ENCODE measurements around the gene PACC1.
A peak's percentile ranks its signal among the peaks of the same experiment; 100 is the strongest.
"Not testable (repeated sequence)": the region's sequence is repeated elsewhere in the genome, so short reads cannot be mapped to it uniquely, and the experiment has no call there.

The PACC1 gene

GRCh38 chr1:212415107-212415841 is 588 bp upstream of the PACC1 start:
- H3K9ac ChIP-seq (ENCODE audit: low read depth, low read length) = no peak overlapping the region
- H3K36me3 ChIP-seq (ENCODE audit: insufficient read depth, low read length) = peaks cover 14% of the 10 kb centered on the region
- H3K27ac ChIP-seq (ENCODE audit: low read depth, low read length) = no peak overlapping the region
- H3K27me3 ChIP-seq (ENCODE audit: insufficient read depth, low read length) = peaks cover 15% of the 10 kb centered on the region
- H3K4me3 ChIP-seq (ENCODE audit: low read length) = peak overlapping the region; percentile 83; the same call in 1 of the 2 replicates
- WGBS = 77% methylated on average over 13 of the region's 13 CpGs
- peaks cover 5% of the 10 kb centered on the region for H3K4me1 ChIP-seq (ENCODE audit: insufficient read depth, low read length)
- H3K9me3 ChIP-seq (ENCODE audit: insufficient read depth, low read depth, low read length) = no peaks in the 10 kb centered on the region

DNA sequence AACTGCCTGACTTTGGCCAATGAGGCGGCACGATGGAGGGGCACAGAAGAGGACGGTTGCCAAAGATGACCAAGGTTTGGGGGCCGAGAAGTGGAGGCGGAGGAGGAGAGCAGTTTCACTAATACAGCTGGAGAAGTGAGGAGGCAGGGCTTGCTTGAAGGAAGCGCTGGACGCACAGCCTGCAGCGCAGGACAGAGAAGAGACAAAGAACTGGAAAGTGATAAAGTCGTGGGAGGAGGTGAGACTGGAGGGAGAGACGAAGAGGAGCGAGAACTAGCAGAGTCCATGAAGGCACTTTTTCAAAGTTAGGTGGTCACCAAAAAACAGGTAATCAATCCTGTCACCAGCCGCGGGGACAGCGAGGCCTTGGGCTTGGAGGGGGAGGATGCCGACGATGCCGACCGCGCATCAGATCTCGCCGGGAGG is 771 bp downstream of the PACC1 start:
- Histone ChIP-seq H3K27ac (ENCODE audit: low read depth, low read length) (no peak overlapping the region), H3K36me3 (ENCODE audit: insufficient read depth, low read length) (peaks cover 28% of the 10 kb centered on the region)
- WGBS = 8% methylated on average over 21 of the region's 21 CpGs

DNA sequence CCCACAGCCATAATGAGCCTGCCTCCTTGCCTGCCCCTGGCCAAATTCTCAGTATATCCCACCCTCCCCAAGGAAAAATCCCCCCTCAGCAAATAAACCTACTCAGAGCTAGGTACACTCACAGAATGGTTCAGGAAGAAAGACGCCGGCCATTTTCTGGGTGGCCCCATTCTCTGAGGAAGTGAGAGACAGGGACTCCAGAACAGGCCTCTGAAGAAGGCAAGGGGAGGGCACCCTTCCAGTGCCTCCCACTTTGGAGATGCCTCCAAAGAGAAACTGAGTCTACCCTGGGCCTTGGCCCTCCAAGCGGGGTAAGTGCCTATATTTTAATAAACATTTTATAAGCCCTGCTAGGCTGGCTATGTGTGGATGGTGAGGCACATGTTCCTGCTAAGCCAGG is 2.3 kb downstream of the PACC1 start:
- Histone ChIP-seq H3K9ac (ENCODE audit: low read depth, low read length) (no peak overlapping the region), H3K36me3 (ENCODE audit: insufficient read depth, low read length) (peaks cover 40% of the 10 kb centered on the region), H3K27me3 (ENCODE audit: insufficient read depth, low read length) (peaks cover 15% of the 10 kb centered on the region), H3K4me3 (ENCODE audit: low read length) (no peak overlapping the region), H3K4me1 (ENCODE audit: insufficient read depth, low read length) (peaks cover 5% of the 10 kb centered on the region), H3K27ac (ENCODE audit: low read depth, low read length) (no peak overlapping the region), H3K9me3 (ENCODE audit: insufficient read depth, low read depth, low read length) (no peaks in the 10 kb centered on the region)
- 100% methylated on average over 3 of the region's 3 CpGs for WGBS

More for the DNA sequence above, 771 bp downstream of the PACC1 start:
- peak overlapping the region; percentile 61 for H3K9ac ChIP-seq (ENCODE audit: low read depth, low read length)
- peak overlapping the region; percentile 83 for H3K4me3 ChIP-seq (ENCODE audit: low read length)
- H3K27me3 ChIP-seq (ENCODE audit: insufficient read depth, low read length) = peaks cover 15% of the 10 kb centered on the region
- peaks cover 5% of the 10 kb centered on the region for H3K4me1 ChIP-seq (ENCODE audit: insufficient read depth, low read length)
- no peaks in the 10 kb centered on the region for H3K9me3 ChIP-seq (ENCODE audit: insufficient read depth, low read depth, low read length)

DNA sequence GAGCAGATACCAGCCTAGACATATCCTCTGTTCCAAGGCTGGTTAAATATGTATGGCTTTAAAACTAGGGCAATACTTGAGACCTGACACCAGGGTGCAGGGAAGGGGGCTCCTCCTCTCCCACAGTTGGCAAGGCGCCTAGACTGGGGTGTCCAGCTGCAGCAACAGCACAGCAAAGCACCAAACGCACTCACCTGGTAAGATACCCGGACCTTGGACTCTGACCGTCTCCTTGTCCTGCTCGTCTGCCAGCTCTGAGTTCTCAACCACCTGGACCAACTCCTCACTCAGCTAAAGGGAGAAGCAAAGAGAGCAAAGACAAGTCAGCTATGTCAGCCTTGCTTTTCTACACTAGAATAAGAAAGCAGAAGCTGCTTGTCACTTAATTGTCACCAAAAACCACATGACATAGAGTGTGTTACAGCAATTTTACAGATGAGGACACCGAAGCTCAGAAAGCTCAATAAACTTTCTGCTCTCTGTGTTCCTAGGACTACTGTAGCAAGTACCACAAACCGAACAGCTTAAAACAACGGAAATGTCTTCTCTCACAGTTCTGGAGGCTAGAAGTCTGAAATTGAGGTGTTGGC is 4.4 kb downstream of the PACC1 start:
- WGBS = 96% methylated on average over 8 of the region's 8 CpGs
- no peak overlapping the region for H3K4me3 ChIP-seq (ENCODE audit: low read length)
- peaks cover 15% of the 10 kb centered on the region for H3K27me3 ChIP-seq (ENCODE audit: insufficient read depth, low read length)
- peaks cover 5% of the 10 kb centered on the region for H3K4me1 ChIP-seq (ENCODE audit: insufficient read depth, low read length)
- peaks cover 57% of the 10 kb centered on the region for H3K36me3 ChIP-seq (ENCODE audit: insufficient read depth, low read length)
- no peaks in the 10 kb centered on the region for H3K9me3 ChIP-seq (ENCODE audit: insufficient read depth, low read depth, low read length)
- H3K9ac ChIP-seq (ENCODE audit: low read depth, low read length) = no peak overlapping the region
- H3K27ac ChIP-seq (ENCODE audit: low read depth, low read length) = no peak overlapping the region

DNA sequence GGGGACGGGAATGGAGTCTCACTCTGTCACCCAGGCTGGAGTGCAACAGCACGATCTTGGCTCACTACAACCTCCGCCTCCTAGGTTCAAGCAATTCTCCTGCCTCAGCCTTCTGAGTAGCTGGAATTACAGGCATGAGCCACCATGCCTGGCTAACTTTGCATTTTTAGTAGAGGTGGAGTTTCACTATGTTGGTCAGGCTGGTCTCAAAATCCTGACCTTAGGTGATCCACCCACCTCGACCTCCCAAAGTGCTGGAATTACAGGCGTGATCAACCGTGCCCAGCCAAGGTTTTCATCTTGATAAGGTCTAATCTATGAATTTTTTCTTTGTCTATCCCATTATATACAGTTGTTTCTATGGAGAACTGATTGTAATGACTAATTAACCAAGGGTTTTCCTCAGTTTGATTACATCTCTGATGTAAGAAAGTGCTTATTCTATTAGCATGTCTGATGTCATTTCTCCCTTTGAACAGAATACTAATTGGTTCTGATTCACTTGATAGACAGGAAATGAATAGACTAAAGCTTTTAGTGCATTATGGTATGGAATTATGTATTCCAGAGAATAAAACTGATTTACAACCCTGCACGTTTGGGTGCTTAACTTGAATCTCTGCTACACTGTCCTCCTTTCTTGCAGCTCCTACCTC is 11.9 kb downstream of the PACC1 start:
- Histone ChIP-seq H3K4me1 (ENCODE audit: insufficient read depth, low read length) (no peaks in the 10 kb centered on the region), H3K27ac (ENCODE audit: low read depth, low read length) (no peak overlapping the region), H3K27me3 (ENCODE audit: insufficient read depth, low read length) (no peaks in the 10 kb centered on the region), H3K9ac (ENCODE audit: low read depth, low read length) (no peak overlapping the region), H3K9me3 (ENCODE audit: insufficient read depth, low read depth, low read length) (peaks cover 1% of the 10 kb centered on the region; the same call in 1 of the 2 replicates), H3K4me3 (ENCODE audit: low read length) (no peak overlapping the region), H3K36me3 (ENCODE audit: insufficient read depth, low read length) (peaks cover 67% of the 10 kb centered on the region)
- 87% methylated on average over 7 of the region's 7 CpGs for WGBS

- Histone ChIP-seq H3K4me3 (ENCODE audit: low read length) (no peak overlapping the region), H3K36me3 (ENCODE audit: insufficient read depth, low read length) (peaks cover 68% of the 10 kb centered on the region), H3K27me3 (ENCODE audit: insufficient read depth, low read length) (no peaks in the 10 kb centered on the region), H3K27ac (ENCODE audit: low read depth, low read length) (no peak overlapping the region), H3K9me3 (ENCODE audit: insufficient read depth, low read depth, low read length) (peaks cover 9% of the 10 kb centered on the region), H3K4me1 (ENCODE audit: insufficient read depth, low read length) (no peaks in the 10 kb centered on the region), H3K9ac (ENCODE audit: low read depth, low read length) (no peak overlapping the region)
- WGBS = 95% methylated on average over 6 of the region's 7 CpGs
Measured at GRCh38 chr1:212401838-212402582, 12.7 kb downstream of the PACC1 start.

- Histone ChIP-seq H3K9ac (ENCODE audit: low read depth, low read length) (no peak overlapping the region), H3K27ac (ENCODE audit: low read depth, low read length) (no peak overlapping the region), H3K27me3 (ENCODE audit: insufficient read depth, low read length) (no peaks in the 10 kb centered on the region), H3K9me3 (ENCODE audit: insufficient read depth, low read depth, low read length) (peaks cover 17% of the 10 kb centered on the region), H3K4me3 (ENCODE audit: low read length) (no peak overlapping the region), H3K4me1 (ENCODE audit: insufficient read depth, low read length) (no peaks in the 10 kb centered on the region), H3K36me3 (ENCODE audit: insufficient read depth, low read length) (peaks cover 66% of the 10 kb centered on the region)
- 100% methylated on average over 4 of the region's 4 CpGs for WGBS
Measured at GRCh38 chr1:212401042-212401441, 13.6 kb downstream of the PACC1 start.

DNA sequence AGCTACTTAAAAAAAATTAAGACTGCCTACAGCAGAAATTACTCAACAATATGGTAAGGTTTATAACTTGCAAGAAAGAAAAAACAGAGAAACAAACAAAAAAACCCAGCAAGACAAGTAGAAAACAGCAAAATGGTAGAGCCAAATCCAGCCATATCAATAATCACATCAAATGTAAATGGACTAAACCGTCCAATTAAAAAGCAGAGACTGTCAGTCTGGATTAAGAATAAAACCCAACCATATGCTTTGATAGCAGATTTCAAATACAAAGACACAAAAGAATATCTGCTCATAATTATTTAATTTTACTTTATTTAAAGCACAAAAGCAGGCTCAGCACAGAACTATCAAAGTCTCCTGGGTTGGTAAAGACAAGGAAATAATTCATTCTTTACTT is 17.5 kb downstream of the PACC1 start:
- Histone ChIP-seq H3K4me3 (ENCODE audit: low read length) (no peak overlapping the region), H3K4me1 (ENCODE audit: insufficient read depth, low read length) (no peaks in the 10 kb centered on the region)
- WGBS = 93% methylated on average over 1 of the region's 1 CpG

DNA sequence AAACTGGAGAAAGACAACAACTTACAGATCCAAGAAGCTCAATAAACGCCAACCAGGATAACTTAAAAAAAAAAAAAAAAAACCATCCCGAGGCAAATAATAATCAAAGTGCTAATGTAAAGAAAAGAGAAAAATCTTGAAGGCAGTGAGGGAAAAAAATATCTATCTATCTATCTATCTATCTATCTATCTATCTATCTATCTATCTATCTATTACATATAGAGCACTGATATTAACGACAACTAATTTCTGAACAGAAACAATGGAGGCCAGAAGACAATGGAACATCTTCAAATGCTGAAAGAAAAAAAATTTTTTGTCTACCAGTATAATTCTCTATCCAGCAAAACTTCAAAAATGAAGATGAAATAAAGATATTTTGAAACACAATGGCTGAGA is 18.0 kb downstream of the PACC1 start:
- Histone ChIP-seq H3K4me3 (ENCODE audit: low read length) (no peak overlapping the region), H3K27me3 (ENCODE audit: insufficient read depth, low read length) (no peaks in the 10 kb centered on the region), H3K4me1 (ENCODE audit: insufficient read depth, low read length) (no peaks in the 10 kb centered on the region), H3K9me3 (ENCODE audit: insufficient read depth, low read depth, low read length) (peaks cover 17% of the 10 kb centered on the region), H3K9ac (ENCODE audit: low read depth, low read length) (no peak overlapping the region), H3K27ac (ENCODE audit: low read depth, low read length) (no peak overlapping the region), H3K36me3 (ENCODE audit: insufficient read depth, low read length) (peaks cover 41% of the 10 kb centered on the region)
- no CpG with 5 or more reads among the region's 3 CpGs for WGBS

More for the DNA sequence above, 17.5 kb downstream of the PACC1 start:
- Histone ChIP-seq H3K36me3 (ENCODE audit: insufficient read depth, low read length) (peaks cover 46% of the 10 kb centered on the region), H3K27ac (ENCODE audit: low read depth, low read length) (no peak overlapping the region), H3K9me3 (ENCODE audit: insufficient read depth, low read depth, low read length) (peaks cover 17% of the 10 kb centered on the region), H3K9ac (ENCODE audit: low read depth, low read length) (no peak overlapping the region), H3K27me3 (ENCODE audit: insufficient read depth, low read length) (no peaks in the 10 kb centered on the region)

- H3K27me3 ChIP-seq (ENCODE audit: insufficient read depth, low read length); H3K4me3 ChIP-seq (ENCODE audit: low read length); H3K4me1 ChIP-seq (ENCODE audit: insufficient read depth, low read length); H3K27ac ChIP-seq (ENCODE audit: low read depth, low read length); H3K9ac ChIP-seq (ENCODE audit: low read depth, low read length): not testable (repeated sequence)
- 100% methylated on average over 5 of the region's 6 CpGs for WGBS
- peaks cover 38% of the 10 kb centered on the region for H3K36me3 ChIP-seq (ENCODE audit: insufficient read depth, low read length)
- peaks cover 19% of the 10 kb centered on the region for H3K9me3 ChIP-seq (ENCODE audit: insufficient read depth, low read depth, low read length)
Measured at GRCh38 chr1:212395678-212396437, 18.8 kb downstream of the PACC1 start.

Data from HUES64 (cell line).